ENCODE results near the gene PZP.

Gene PZP

GRCh38 chr12:9120487-9121184 is 87.6 kb downstream of the PZP start:
- peaks cover 11% of the 10 kb centered on the region for H3K4me1 Mint-ChIP-seq
- H3K9me3 Mint-ChIP-seq, result no peaks in the 10 kb centered on the region
- H3K27me3 Mint-ChIP-seq, result no peaks in the 10 kb centered on the region
- H3K4me3 Mint-ChIP-seq, result no peak overlapping the region
- DNase-seq, result no peak
- ATAC-seq, result no peak
- H3K27ac Mint-ChIP-seq, result no peak overlapping the region

GRCh38 chr12:9118158-9118557 is 90.0 kb downstream of the PZP start:
- H3K4me3 Mint-ChIP-seq, result no peak overlapping the region
- H3K27ac Mint-ChIP-seq, result no peak overlapping the region
- H3K4me1 Mint-ChIP-seq, result peaks cover 13% of the 10 kb centered on the region
- DNase-seq (no peak), ATAC-seq (peak; percentile 54)
- H3K27me3 Mint-ChIP-seq, result no peaks in the 10 kb centered on the region
- no peaks in the 10 kb centered on the region for H3K9me3 Mint-ChIP-seq

GRCh38 chr12:9115731-9116559 is 92.2 kb downstream of the PZP start, which contains the start of gene A2M:
TSS of gene A2M (minus strand) at chr12:9115919. CDS start at chr12:9115849, 70 bp downstream.
- peak within 1 kb of the TSS in 1 of 2 donors; percentile 40 for H3K4me3 Mint-ChIP-seq
- peaks cover 13% of the 10 kb centered on the region for H3K4me1 Mint-ChIP-seq
- DNase-seq (no peak), ATAC-seq (no peak)
- H3K9me3 Mint-ChIP-seq, result no peaks in the 10 kb centered on the region
- H3K27ac Mint-ChIP-seq, result no peak within 1 kb of the TSS
- H3K27me3 Mint-ChIP-seq, result no peaks in the 10 kb centered on the region

- peaks cover 13% of the 10 kb centered on the region for H3K4me1 Mint-ChIP-seq
- no peak for ATAC-seq
- H3K9me3 Mint-ChIP-seq, result no peaks in the 10 kb centered on the region
- H3K27ac Mint-ChIP-seq, result no peak overlapping the region
- H3K4me3 Mint-ChIP-seq, result no peak overlapping the region
- H3K27me3 Mint-ChIP-seq, result no peaks in the 10 kb centered on the region
- DNase-seq, result no peak
Measured at GRCh38 chr12:9114946-9115345, 93.2 kb downstream of the PZP start.

GRCh38 chr12:9113987-9114309 is 94.2 kb downstream of the PZP start:
- Mint-ChIP-seq H3K9me3 (no peaks in the 10 kb centered on the region), H3K4me1 (peaks cover 13% of the 10 kb centered on the region), H3K4me3 (no peak overlapping the region), H3K27ac (no peak overlapping the region), H3K27me3 (no peaks in the 10 kb centered on the region)
- DNase-seq (no peak), ATAC-seq (no peak)

GRCh38 chr12:9113296-9113986 is 94.8 kb downstream of the PZP start:
- Mint-ChIP-seq H3K4me3 (no peak overlapping the region), H3K27me3 (no peaks in the 10 kb centered on the region), H3K4me1 (peaks cover 13% of the 10 kb centered on the region), H3K9me3 (no peaks in the 10 kb centered on the region), H3K27ac (no peak overlapping the region)
- DNase-seq (no peak), ATAC-seq (no peak)

GRCh38 chr12:9112076-9112853 is 95.9 kb downstream of the PZP start:
- peaks cover 13% of the 10 kb centered on the region for H3K4me1 Mint-ChIP-seq
- no peak overlapping the region for H3K27ac Mint-ChIP-seq
- ATAC-seq (no peak), DNase-seq (no peak)
- no peaks in the 10 kb centered on the region for H3K9me3 Mint-ChIP-seq
- no peak overlapping the region for H3K4me3 Mint-ChIP-seq
- no peaks in the 10 kb centered on the region for H3K27me3 Mint-ChIP-seq

- no peak for ATAC-seq
- Mint-ChIP-seq H3K9me3 (no peaks in the 10 kb centered on the region), H3K4me3 (no peak overlapping the region), H3K27ac (no peak overlapping the region), H3K27me3 (no peaks in the 10 kb centered on the region), H3K4me1 (peaks cover 11% of the 10 kb centered on the region)
- no peak for DNase-seq
Measured at GRCh38 chr12:9111525-9111924, 96.7 kb downstream of the PZP start.

GRCh38 chr12:9109737-9110491 is 98.3 kb downstream of the PZP start:
- no peaks in the 10 kb centered on the region for H3K27me3 Mint-ChIP-seq
- ATAC-seq (no peak), DNase-seq (no peak)
- no peaks in the 10 kb centered on the region for H3K9me3 Mint-ChIP-seq
- no peak overlapping the region for H3K27ac Mint-ChIP-seq
- H3K4me1 Mint-ChIP-seq, result peaks cover 5% of the 10 kb centered on the region
- H3K4me3 Mint-ChIP-seq, result no peak overlapping the region

- Mint-ChIP-seq H3K27me3 (no peaks in the 10 kb centered on the region), H3K27ac (no peak overlapping the region), H3K4me3 (no peak overlapping the region), H3K9me3 (no peaks in the 10 kb centered on the region), H3K4me1 (peaks cover 5% of the 10 kb centered on the region)
- DNase-seq (no peak), ATAC-seq (no peak)
Measured at GRCh38 chr12:9109213-9109522, 99.0 kb downstream of the PZP start.

GRCh38 chr12:9108504-9109212 is 99.5 kb downstream of the PZP start:
- Mint-ChIP-seq H3K27me3 (no peaks in the 10 kb centered on the region), H3K4me3 (no peak overlapping the region), H3K9me3 (no peaks in the 10 kb centered on the region), H3K4me1 (peaks cover 9% of the 10 kb centered on the region), H3K27ac (no peak overlapping the region)
- ATAC-seq (no peak), DNase-seq (no peak)

GRCh38 chr12:9107542-9107873 is 100.7 kb downstream of the PZP start:
- no peaks in the 10 kb centered on the region for H3K9me3 Mint-ChIP-seq
- no peak for ATAC-seq

GRCh38 chr12:9106610-9107541 is 101.3 kb downstream of the PZP start:
- ATAC-seq (no peak), DNase-seq (no peak)
- no peak overlapping the region for H3K27ac Mint-ChIP-seq
- no peak overlapping the region for H3K4me3 Mint-ChIP-seq
- H3K4me1 Mint-ChIP-seq, result peaks cover 15% of the 10 kb centered on the region
- no peaks in the 10 kb centered on the region for H3K9me3 Mint-ChIP-seq
- H3K27me3 Mint-ChIP-seq, result no peaks in the 10 kb centered on the region

More at GRCh38 chr12:9107542-9107873, 100.7 kb downstream of the PZP start:
- no peak overlapping the region for H3K4me3 Mint-ChIP-seq
- DNase-seq, result no peak
- peaks cover 15% of the 10 kb centered on the region for H3K4me1 Mint-ChIP-seq
- H3K27me3 Mint-ChIP-seq, result no peaks in the 10 kb centered on the region
- no peak overlapping the region for H3K27ac Mint-ChIP-seq

GRCh38 chr12:9106067-9106466 is 102.1 kb downstream of the PZP start:
- Mint-ChIP-seq H3K9me3 (no peaks in the 10 kb centered on the region), H3K27ac (no peak overlapping the region), H3K4me1 (peaks cover 15% of the 10 kb centered on the region), H3K27me3 (no peaks in the 10 kb centered on the region), H3K4me3 (no peak overlapping the region)
- DNase-seq, result no peak
- ATAC-seq, result no peak
